HepG2 (cell line): ENCODE results near the gene ZDHHC7. TPM values are rescaled to one million over a fixed set of nuclear protein-coding genes. Genes with fewer than 3 reads are reported as not detected.

Experiments used
- ADNP ChIP-seq: sonication (generic); formaldehyde crosslinking; IDR thresholded peaks from 2 replicates; pipeline ENCODE4 v1.4.0; 2020; ENCODE audit warnings: missing genetic modification reagents
- ARNT ChIP-seq: fragments of 450-650 bp; IDR thresholded peaks from 2 replicates; pipeline ENCODE4 v1.6.1; 2017
- FOXK2 ChIP-seq: fragments of 450-650 bp; IDR thresholded peaks from 2 replicates; pipeline ENCODE4 v1.6.1; 2016
- FOXP1 ChIP-seq, 2 experiments: fragments of 450-650 bp in 1 of 2; IDR thresholded peaks; 2 replicates each; pipeline ENCODE4 v1.6.1; 2017 to 2018; ENCODE audit warnings: antibody characterized with exemption in 1 of 2
- HNRNPL ChIP-seq: fragments of 200-400 bp; formaldehyde crosslinking; IDR thresholded peaks from 2 replicates; pipeline ENCODE4 v1.6.1; 2017; ENCODE audit warnings: mild to moderate bottlenecking, low read depth, low read length
- KDM2A ChIP-seq: sonication (generic); formaldehyde crosslinking; IDR thresholded peaks from 2 replicates; pipeline ENCODE4 v1.4.0; 2020; ENCODE audit warnings: low read depth, missing genetic modification reagents, borderline replicate concordance
- MZF1 ChIP-seq: sonication (generic); formaldehyde crosslinking; IDR thresholded peaks from 2 replicates; pipeline ENCODE4 v1.8.1; 2023; ENCODE audit warnings: mild to moderate bottlenecking, missing genetic modification reagents, borderline replicate concordance
- PHF5A ChIP-seq: IDR thresholded peaks from one replicate; pipeline ENCODE4 v1.6.1; 2018; ENCODE audit warnings: low read depth, missing genetic modification reagents; ENCODE audit not compliant: unreplicated experiment
- TSC22D2 ChIP-seq: sonication (generic); formaldehyde crosslinking; IDR thresholded peaks from 2 replicates; pipeline ENCODE4 v1.5.1; 2020; ENCODE audit warnings: missing genetic modification reagents, mild to moderate bottlenecking, borderline replicate concordance
- YY1 ChIP-seq: IDR thresholded peaks from 2 replicates; pipeline ENCODE4 v1.6.1; 2011; ENCODE audit warnings: low read length, low read depth, moderate library complexity, mild to moderate bottlenecking; ENCODE audit not compliant: insufficient read depth, insufficient replicate concordance
- ZBTB21 ChIP-seq: sonication (generic); formaldehyde crosslinking; IDR thresholded peaks from 2 replicates; pipeline ENCODE4 v1.4.0; 2020; ENCODE audit warnings: missing genetic modification reagents
- ZMAT3 ChIP-seq: sonication (generic); formaldehyde crosslinking; conservative IDR thresholded peaks from 2 replicates; pipeline ENCODE4 v1.7.0; 2021; ENCODE audit warnings: missing genetic modification reagents
- ZNF235 ChIP-seq: sonication (generic); formaldehyde crosslinking; IDR thresholded peaks from 2 replicates; pipeline ENCODE4 v1.8.1; 2023; ENCODE audit warnings: mild to moderate bottlenecking, missing genetic modification reagents, borderline replicate concordance
- ZNF468 ChIP-seq: sonication (generic); formaldehyde crosslinking; IDR thresholded peaks from 2 replicates; pipeline ENCODE4 v1.8.0; 2022; ENCODE audit warnings: mild to moderate bottlenecking, moderate library complexity, missing genetic modification reagents
- ZNF598 ChIP-seq: sonication (generic); formaldehyde crosslinking; IDR thresholded peaks from 2 replicates; pipeline ENCODE4 v1.5.1; 2020; ENCODE audit warnings: mild to moderate bottlenecking, missing genetic modification reagents, borderline replicate concordance
- polyA plus RNA-seq, 8 experiments: library from polyadenylated mRNA; depleted of rRNA in 3 of 8; stranded (reverse) in 7 of 8; unstranded in 1 of 8; fragments of >200 nt; fragmentation: Illumina TruSeq in 4 of 8; extraction: Trizol in 4 of 8; gene quantifications; 2 replicates each; pipeline versions ENCODE4 v1.2.1 to v1.2.3, GENCODE V29; 2011 to 2016; ENCODE audit warnings: low read depth in 4 of 8, missing spikeins in 1 of 8, mixed read lengths in 1 of 8; ENCODE audit not compliant: insufficient read depth in 1 of 8
- total RNA-seq, 5 experiments: library from RNA; depleted of rRNA; stranded (reverse); fragments of >200 nt; fragmentation: Illumina TruSeq; extraction: Trizol; gene quantifications; 2 replicates each; pipeline ENCODE4 v1.2.3, GENCODE V29; 2016; ENCODE audit warnings: low read depth in 1 of 5
- TF ChIP-seq, protein P1 (sequence below): sonication (generic); formaldehyde crosslinking; IDR thresholded peaks from 2 replicates; pipeline ENCODE4 v1.5.0; 2020; ENCODE audit warnings: mild to moderate bottlenecking, missing genetic modification reagents, borderline replicate concordance
- TF ChIP-seq, protein P2 (sequence below): sonication (generic); formaldehyde crosslinking; IDR thresholded peaks from 2 replicates; pipeline ENCODE4 v1.9.0; 2021; ENCODE audit warnings: missing genetic modification reagents, borderline replicate concordance
- TF ChIP-seq, protein P3 (sequence below): sonication (generic); formaldehyde crosslinking; IDR thresholded peaks from 2 replicates; pipeline ENCODE4 v1.5.1; 2020; ENCODE audit warnings: missing genetic modification reagents, mild to moderate bottlenecking, borderline replicate concordance
- TF ChIP-seq, protein P4 (sequence below): sonication (generic); formaldehyde crosslinking; IDR thresholded peaks from 2 replicates; pipeline ENCODE4 v1.4.0; 2020; ENCODE audit warnings: low read depth, mild to moderate bottlenecking, missing genetic modification reagents

Gene ZDHHC7
- total and polyA plus RNA-seq, 2 of the 13 experiments (the other 11 are each of a cell fraction or from before 2014, with no cell fraction given): 46.8 to 67.6 TPM

DNA sequence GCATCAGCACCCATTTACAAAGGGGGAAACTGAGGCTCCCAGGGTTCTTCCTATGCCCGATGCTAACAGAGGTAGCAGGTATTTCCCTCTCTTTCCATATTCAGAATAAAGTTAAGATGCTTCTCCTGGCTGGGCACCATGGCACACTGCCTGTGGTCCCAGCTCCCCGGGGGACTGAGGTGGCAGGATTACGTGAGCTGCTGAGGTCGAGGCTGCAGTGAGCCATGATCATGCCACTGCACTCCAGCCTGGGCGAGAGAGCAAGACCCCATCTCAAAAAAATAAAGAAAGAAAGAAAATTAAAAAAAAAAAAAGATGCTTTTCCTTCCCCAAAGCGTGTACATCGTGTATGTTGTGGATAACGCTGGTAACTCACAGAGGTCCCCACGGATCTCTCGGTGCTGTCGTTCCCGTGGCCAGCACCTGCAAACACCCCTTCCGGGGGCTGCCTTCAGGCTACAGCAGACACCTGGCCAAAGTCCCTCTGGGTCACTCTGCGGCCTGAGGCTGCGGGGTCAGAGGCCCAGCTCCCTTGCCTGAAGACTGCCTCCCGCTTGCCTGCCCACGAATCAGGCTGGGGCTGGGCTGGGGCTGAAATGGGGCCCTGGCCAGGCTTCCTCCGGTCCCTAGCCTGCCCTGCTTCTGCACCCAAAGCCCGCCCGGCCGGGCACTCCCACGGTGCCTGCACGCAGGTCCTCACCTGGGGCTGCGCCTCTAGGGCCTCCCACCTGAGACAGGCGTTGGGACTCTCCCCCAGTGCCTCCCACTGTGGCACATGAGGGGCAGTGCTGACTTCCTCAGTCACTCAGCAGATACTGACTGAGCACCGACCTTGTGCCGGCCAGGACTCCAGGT lies 63.1 kb downstream of the ZDHHC7 start (continued):
- TF ChIP-seq, protein P1, sequence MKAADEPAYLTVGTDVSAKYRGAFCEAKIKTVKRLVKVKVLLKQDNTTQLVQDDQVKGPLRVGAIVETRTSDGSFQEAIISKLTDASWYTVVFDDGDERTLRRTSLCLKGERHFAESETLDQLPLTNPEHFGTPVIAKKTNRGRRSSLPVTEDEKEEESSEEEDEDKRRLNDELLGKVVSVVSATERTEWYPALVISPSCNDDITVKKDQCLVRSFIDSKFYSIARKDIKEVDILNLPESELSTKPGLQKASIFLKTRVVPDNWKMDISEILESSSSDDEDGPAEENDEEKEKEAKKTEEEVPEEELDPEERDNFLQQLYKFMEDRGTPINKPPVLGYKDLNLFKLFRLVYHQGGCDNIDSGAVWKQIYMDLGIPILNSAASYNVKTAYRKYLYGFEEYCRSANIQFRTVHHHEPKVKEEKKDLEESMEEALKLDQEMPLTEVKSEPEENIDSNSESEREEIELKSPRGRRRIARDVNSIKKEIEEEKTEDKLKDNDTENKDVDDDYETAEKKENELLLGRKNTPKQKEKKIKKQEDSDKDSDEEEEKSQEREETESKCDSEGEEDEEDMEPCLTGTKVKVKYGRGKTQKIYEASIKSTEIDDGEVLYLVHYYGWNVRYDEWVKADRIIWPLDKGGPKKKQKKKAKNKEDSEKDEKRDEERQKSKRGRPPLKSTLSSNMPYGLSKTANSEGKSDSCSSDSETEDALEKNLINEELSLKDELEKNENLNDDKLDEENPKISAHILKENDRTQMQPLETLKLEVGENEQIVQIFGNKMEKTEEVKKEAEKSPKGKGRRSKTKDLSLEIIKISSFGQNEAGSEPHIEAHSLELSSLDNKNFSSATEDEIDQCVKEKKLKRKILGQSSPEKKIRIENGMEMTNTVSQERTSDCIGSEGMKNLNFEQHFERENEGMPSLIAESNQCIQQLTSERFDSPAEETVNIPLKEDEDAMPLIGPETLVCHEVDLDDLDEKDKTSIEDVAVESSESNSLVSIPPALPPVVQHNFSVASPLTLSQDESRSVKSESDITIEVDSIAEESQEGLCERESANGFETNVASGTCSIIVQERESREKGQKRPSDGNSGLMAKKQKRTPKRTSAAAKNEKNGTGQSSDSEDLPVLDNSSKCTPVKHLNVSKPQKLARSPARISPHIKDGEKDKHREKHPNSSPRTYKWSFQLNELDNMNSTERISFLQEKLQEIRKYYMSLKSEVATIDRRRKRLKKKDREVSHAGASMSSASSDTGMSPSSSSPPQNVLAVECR (CRISPR knock-in tag): peak; percentile 63; the same call in 1 of the 2 replicates
- TF ChIP-seq ZNF235 (CRISPR knock-in tag) (peak; percentile 87; the same call in 1 of the 2 replicates), ZBTB21 (CRISPR knock-in tag) (no peak), FOXP1 (IDR thresholded peaks at IDR 0.05) (no peak), FOXP1 (CRISPR knock-in tag; IDR thresholded peaks at IDR 0.05) (no peak), HNRNPL (peak; percentile 75), MZF1 (CRISPR knock-in tag) (no peak), PHF5A (no peak), ZNF598 (CRISPR knock-in tag) (0 out of 2 replicates have a peak, but pooled peaks have one; percentile 43), ARNT (no peak), ADNP (no peak), YY1 (peak; percentile 45), TSC22D2 (no peak), FOXK2 (no peak), KDM2A (0 out of 2 replicates have a peak, but pooled peaks have one; percentile 43), ZMAT3 (CRISPR knock-in tag) (peak; percentile 55; the same call in 1 of the 2 replicates), ZNF468 (CRISPR knock-in tag) (no peak)
- TF ChIP-seq, protein P2, sequence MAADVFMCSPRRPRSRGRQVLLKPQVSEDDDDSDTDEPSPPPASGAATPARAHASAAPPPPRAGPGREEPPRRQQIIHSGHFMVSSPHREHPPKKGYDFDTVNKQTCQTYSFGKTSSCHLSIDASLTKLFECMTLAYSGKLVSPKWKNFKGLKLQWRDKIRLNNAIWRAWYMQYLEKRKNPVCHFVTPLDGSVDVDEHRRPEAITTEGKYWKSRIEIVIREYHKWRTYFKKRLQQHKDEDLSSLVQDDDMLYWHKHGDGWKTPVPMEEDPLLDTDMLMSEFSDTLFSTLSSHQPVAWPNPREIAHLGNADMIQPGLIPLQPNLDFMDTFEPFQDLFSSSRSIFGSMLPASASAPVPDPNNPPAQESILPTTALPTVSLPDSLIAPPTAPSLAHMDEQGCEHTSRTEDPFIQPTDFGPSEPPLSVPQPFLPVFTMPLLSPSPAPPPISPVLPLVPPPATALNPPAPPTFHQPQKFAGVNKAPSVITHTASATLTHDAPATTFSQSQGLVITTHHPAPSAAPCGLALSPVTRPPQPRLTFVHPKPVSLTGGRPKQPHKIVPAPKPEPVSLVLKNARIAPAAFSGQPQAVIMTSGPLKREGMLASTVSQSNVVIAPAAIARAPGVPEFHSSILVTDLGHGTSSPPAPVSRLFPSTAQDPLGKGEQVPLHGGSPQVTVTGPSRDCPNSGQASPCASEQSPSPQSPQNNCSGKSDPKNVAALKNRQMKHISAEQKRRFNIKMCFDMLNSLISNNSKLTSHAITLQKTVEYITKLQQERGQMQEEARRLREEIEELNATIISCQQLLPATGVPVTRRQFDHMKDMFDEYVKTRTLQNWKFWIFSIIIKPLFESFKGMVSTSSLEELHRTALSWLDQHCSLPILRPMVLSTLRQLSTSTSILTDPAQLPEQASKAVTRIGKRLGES (CRISPR knock-in tag): no peak
- TF ChIP-seq, protein P3, sequence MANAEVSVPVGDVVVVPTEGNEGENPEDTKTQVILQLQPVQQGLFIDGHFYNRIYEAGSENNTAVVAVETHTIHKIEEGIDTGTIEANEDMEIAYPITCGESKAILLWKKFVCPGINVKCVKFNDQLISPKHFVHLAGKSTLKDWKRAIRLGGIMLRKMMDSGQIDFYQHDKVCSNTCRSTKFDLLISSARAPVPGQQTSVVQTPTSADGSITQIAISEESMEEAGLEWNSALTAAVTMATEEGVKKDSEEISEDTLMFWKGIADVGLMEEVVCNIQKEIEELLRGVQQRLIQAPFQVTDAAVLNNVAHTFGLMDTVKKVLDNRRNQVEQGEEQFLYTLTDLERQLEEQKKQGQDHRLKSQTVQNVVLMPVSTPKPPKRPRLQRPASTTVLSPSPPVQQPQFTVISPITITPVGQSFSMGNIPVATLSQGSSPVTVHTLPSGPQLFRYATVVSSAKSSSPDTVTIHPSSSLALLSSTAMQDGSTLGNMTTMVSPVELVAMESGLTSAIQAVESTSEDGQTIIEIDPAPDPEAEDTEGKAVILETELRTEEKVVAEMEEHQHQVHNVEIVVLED (CRISPR knock-in tag): peak; percentile 57
- TF ChIP-seq, protein P4, sequence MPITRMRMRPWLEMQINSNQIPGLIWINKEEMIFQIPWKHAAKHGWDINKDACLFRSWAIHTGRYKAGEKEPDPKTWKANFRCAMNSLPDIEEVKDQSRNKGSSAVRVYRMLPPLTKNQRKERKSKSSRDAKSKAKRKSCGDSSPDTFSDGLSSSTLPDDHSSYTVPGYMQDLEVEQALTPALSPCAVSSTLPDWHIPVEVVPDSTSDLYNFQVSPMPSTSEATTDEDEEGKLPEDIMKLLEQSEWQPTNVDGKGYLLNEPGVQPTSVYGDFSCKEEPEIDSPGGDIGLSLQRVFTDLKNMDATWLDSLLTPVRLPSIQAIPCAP (CRISPR knock-in tag): no peak
